Measurements from ENCODE around the gene TNIP2. TPM values are rescaled to one million over a fixed set of nuclear protein-coding genes. Genes with fewer than 3 reads are reported as not detected.
"Not testable (repeated sequence)": the region's sequence is repeated elsewhere in the genome, so short reads cannot be mapped to it uniquely, and the experiment has no call there.

Gene TNIP2
- total RNA-seq, 2 donors from 2014 or later: 67.3 to 84.8 TPM

DNA sequence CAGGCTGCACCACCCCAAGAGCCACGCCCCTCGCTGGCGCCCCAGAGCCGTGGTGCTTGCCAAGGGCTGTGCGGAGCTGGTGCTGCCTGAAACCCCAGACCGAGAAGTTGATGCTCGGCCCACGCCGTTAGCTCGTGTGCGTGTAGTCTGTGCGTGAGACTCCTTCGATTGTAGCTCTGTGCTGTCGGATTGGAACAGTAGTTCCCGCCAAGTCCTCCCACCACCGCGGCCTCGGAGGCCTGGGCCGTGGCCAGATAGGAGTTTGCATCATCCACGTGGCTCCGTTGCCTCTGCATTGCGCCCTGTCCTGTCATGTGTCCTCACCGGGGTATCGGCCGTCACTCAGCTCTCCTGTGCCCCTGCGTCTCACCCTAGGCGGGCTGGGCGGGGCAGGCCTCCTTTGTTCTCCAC lies 24.2 kb downstream of the TNIP2 start:
- TF ChIP-seq, protein P1, sequence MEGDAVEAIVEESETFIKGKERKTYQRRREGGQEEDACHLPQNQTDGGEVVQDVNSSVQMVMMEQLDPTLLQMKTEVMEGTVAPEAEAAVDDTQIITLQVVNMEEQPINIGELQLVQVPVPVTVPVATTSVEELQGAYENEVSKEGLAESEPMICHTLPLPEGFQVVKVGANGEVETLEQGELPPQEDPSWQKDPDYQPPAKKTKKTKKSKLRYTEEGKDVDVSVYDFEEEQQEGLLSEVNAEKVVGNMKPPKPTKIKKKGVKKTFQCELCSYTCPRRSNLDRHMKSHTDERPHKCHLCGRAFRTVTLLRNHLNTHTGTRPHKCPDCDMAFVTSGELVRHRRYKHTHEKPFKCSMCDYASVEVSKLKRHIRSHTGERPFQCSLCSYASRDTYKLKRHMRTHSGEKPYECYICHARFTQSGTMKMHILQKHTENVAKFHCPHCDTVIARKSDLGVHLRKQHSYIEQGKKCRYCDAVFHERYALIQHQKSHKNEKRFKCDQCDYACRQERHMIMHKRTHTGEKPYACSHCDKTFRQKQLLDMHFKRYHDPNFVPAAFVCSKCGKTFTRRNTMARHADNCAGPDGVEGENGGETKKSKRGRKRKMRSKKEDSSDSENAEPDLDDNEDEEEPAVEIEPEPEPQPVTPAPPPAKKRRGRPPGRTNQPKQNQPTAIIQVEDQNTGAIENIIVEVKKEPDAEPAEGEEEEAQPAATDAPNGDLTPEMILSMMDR (IDR thresholded peaks at IDR 0.05): no peak
- H3K9me3 ChIP-seq: no peaks in the 10 kb centered on the region
- H3K36me3 ChIP-seq: peaks cover 16% of the 10 kb centered on the region
- no peaks in the 10 kb centered on the region for H3K4me1 ChIP-seq (ENCODE audit: control insufficient read depth in 1 of 2, low read depth in 2 of 2)
- no peak for ATAC-seq (ENCODE audit: insufficient number of reproducible peaks, low FRiP score, low read depth)
- DNase-seq (ENCODE audit: low spot score): no peak
- no peak overlapping the region for H3K4me3 ChIP-seq
- no peak overlapping the region for H3K27ac ChIP-seq
- H3K27me3 ChIP-seq (replicated peaks; ENCODE audit: insufficient read depth): no peaks in the 10 kb centered on the region

DNA sequence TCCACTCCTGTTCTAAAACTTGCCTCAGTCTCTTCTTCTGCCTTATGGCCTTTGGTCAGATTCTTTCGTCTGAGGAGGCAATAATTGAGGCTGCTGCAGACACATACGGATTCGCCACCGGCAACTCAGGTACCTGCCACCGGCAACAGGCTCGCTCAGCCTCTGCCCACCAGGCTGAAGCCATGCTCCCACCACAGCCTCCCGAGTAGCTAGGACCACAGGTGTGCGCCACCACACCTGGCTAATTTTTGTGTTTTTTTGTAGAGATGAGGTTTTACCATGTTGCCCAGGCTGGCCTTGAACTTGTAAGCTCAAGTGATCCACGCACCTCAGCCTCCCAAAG lies 26.6 kb downstream of the TNIP2 start:
- H3K27ac ChIP-seq: no peak overlapping the region
- no peaks in the 10 kb centered on the region for H3K9me3 ChIP-seq
- H3K27me3 ChIP-seq (replicated peaks; ENCODE audit: insufficient read depth): no peaks in the 10 kb centered on the region
- no peak overlapping the region for H3K4me3 ChIP-seq
- TF ChIP-seq, protein P1 (IDR thresholded peaks at IDR 0.05): no peak
- no peak for ATAC-seq (ENCODE audit: insufficient number of reproducible peaks, low FRiP score, low read depth)
- no peak for DNase-seq (ENCODE audit: low spot score)
- peaks cover 16% of the 10 kb centered on the region for H3K36me3 ChIP-seq
- no peaks in the 10 kb centered on the region for H3K4me1 ChIP-seq (ENCODE audit: control insufficient read depth in 1 of 2, low read depth in 2 of 2)

DNA sequence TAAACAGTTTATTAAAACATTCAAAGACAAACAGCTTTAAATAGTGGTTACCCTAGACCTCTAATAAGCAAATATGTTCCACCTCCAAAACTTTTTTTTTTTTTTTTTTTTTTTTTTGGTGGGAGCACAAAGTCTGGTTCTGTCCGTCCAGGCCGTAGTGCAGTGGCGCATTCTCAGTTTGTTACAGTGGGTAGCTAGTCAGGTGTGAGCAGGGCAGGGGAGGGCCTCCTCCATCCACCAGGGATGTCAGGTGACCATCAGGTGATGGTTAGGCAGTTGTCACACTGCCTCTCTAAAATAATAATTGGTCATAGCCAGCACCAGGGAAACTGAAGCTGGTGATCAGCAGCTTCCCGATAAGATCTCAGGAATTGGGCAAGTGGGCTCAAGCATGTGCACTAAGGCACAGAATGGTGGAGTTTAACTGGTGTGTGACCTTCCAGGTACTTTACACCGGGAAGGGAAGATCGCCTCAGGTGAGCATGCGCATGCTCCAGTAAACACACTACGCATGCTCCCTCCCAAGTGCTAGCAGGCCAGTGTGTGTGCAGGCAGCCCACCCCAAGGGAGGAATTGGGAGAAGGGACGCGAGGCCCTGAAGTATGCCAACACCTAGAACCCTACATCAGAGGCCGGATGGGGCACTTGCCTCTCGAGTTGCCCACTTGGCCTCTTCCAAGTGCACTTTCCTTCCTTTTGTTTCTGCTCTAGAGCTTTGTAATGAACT lies 27.2 kb downstream of the TNIP2 start:
- ATAC-seq (ENCODE audit: insufficient number of reproducible peaks, low FRiP score, low read depth): no peak

DNA sequence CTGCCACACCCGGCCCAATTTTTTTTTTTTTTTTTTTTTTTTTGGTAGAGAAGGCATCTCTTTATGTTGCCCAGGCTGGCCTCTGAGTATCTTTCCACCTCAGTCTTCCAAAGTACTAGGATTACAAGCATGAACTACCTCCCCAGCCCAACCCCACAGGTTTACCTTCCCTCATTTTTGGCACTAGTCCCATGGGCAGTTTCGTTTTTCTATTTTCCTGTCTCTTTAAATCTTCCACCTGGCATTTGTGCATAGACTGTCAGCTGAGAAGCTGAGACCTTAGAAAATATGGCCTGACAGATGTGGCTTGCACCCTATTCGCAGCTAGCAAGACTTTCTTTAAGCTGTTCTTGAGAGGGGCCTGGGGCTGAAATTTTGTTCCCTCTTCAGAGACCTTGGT lies 27.9 kb downstream of the TNIP2 start:
- ATAC-seq (ENCODE audit: insufficient number of reproducible peaks, low FRiP score, low read depth): no peak
- no peaks in the 10 kb centered on the region for H3K9me3 ChIP-seq
- peaks cover 16% of the 10 kb centered on the region for H3K36me3 ChIP-seq

More for the DNA sequence above, 27.2 kb downstream of the TNIP2 start:
- Histone ChIP-seq H3K4me3 (no peak overlapping the region), H3K27me3 (replicated peaks; ENCODE audit: insufficient read depth) (no peaks in the 10 kb centered on the region), H3K27ac (no peak overlapping the region), H3K36me3 (peaks cover 16% of the 10 kb centered on the region), H3K9me3 (no peaks in the 10 kb centered on the region), H3K4me1 (ENCODE audit: control insufficient read depth in 1 of 2, low read depth in 2 of 2) (no peaks in the 10 kb centered on the region)
- DNase-seq (ENCODE audit: low spot score): no peak
- TF ChIP-seq, protein P1 (IDR thresholded peaks at IDR 0.05): no peak

GRCh38 chr4:2726881-2727280 lies 29.3 kb downstream of the TNIP2 start:
- ATAC-seq (ENCODE audit: insufficient number of reproducible peaks, low FRiP score, low read depth); H3K27ac ChIP-seq; DNase-seq (ENCODE audit: low spot score); H3K9me3 ChIP-seq; H3K4me1 ChIP-seq (ENCODE audit: control insufficient read depth in 1 of 2, low read depth in 2 of 2); H3K4me3 ChIP-seq; H3K27me3 ChIP-seq (replicated peaks; ENCODE audit: insufficient read depth): not testable (repeated sequence)
- H3K36me3 ChIP-seq: peaks cover 11% of the 10 kb centered on the region

More for the DNA sequence above, 27.9 kb downstream of the TNIP2 start:
- Histone ChIP-seq H3K27ac (no peak overlapping the region), H3K4me3 (no peak overlapping the region), H3K4me1 (ENCODE audit: control insufficient read depth in 1 of 2, low read depth in 2 of 2) (no peaks in the 10 kb centered on the region), H3K27me3 (replicated peaks; ENCODE audit: insufficient read depth) (no peaks in the 10 kb centered on the region)
- TF ChIP-seq, protein P1 (IDR thresholded peaks at IDR 0.05): no peak
- DNase-seq (ENCODE audit: low spot score): no peak

GRCh38 chr4:2725380-2725779 lies 30.8 kb downstream of the TNIP2 start:
- H3K27ac ChIP-seq: no peak overlapping the region
- H3K36me3 ChIP-seq: peaks cover 11% of the 10 kb centered on the region
- H3K4me1 ChIP-seq (ENCODE audit: control insufficient read depth in 1 of 2, low read depth in 2 of 2): no peaks in the 10 kb centered on the region
- DNase-seq (ENCODE audit: low spot score): no peak
- ATAC-seq (ENCODE audit: insufficient number of reproducible peaks, low FRiP score, low read depth): no peak
- no peaks in the 10 kb centered on the region for H3K27me3 ChIP-seq (replicated peaks; ENCODE audit: insufficient read depth)
- TF ChIP-seq, protein P1 (IDR thresholded peaks at IDR 0.05): no peak
- no peaks in the 10 kb centered on the region for H3K9me3 ChIP-seq
- H3K4me3 ChIP-seq: no peak overlapping the region

Data from thoracic aorta (tissue), 2 donors.